ENCODE results near the gene PLEKHA4.
"Not testable (repeated sequence)": the region's sequence is repeated elsewhere in the genome, so short reads cannot be mapped to it uniquely, and the experiment has no call there.

GRCh38 chr19:48899386-48899749, 31.0 kb upstream of the PLEKHA4 start:
- TF ChIP-seq CTCF, EZH2phosphoT487, EZH2 (IDR thresholded peaks at IDR 0.05): not testable (repeated sequence)
